Astrocyte (in vitro differentiated cells and primary cell): ENCODE data around the gene TCEAL7.

Experiments used
- CTCF ChIP-seq: IDR thresholded peaks from 2 replicates; pipeline ENCODE4 v1.5.1; 2011; ENCODE audit warnings: low read depth, mild to moderate bottlenecking, inconsistent platforms, low read length, moderate library complexity; ENCODE audit not compliant: insufficient read depth
- EZH2 ChIP-seq: IDR thresholded peaks from 2 replicates; pipeline ENCODE4 v1.6.1; 2012; ENCODE audit warnings: mild to moderate bottlenecking, low read length, inconsistent platforms; ENCODE audit not compliant: insufficient read depth

DNA sequence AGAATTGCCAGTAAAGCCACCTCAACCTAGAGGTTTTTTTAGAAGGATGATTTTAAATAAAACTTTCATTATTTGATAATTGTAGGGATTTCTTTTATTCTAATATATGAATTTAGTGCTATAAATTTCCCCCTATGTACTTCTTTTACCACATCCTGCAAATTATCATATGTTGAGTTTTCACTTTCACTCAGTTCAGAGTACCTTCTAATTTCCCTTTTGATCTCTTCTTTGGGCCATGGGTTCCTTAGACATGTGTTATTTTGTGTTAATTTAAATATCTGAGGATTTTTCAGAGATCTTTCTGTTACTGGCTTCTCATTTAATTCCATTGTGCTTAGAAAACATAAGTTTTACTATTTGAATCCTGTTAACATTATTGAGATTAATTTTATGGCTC is 25.3 kb upstream of the TCEAL7 start:
- TF ChIP-seq CTCF (no peak), EZH2 (no peak)
